Measurements from ENCODE around the gene ADGRL3.
A peak's percentile ranks its signal among the peaks of the same experiment; 100 is the strongest.

Gene ADGRL3

GRCh38 chr4:61162116-61162515, 38.0 kb upstream of the ADGRL3 start:
- H2AFZ ChIP-seq (ENCODE audit: low read depth, low read length, severe bottlenecking): no peak overlapping the region
- no peak overlapping the region for H3K9ac ChIP-seq (ENCODE audit: low read length)
- no peaks in the 10 kb centered on the region for H4K20me1 ChIP-seq (ENCODE audit: low read depth, low read length)

GRCh38 chr4:61173799-61174198, 26.3 kb upstream of the ADGRL3 start:
- no peaks in the 10 kb centered on the region for H3K36me3 ChIP-seq (ENCODE audit: low read length)
- H3F3A ChIP-seq (ENCODE audit: insufficient read depth): no peaks in the 10 kb centered on the region
- no peaks in the 10 kb centered on the region for H3K27me3 ChIP-seq (ENCODE audit: low read length)
- no peaks in the 10 kb centered on the region for H4K20me1 ChIP-seq (ENCODE audit: low read depth, low read length)
- H3K9ac ChIP-seq (ENCODE audit: low read length): no peak overlapping the region
- H3K4me2 ChIP-seq (ENCODE audit: low read depth, low read length, poor library complexity, severe bottlenecking): no peak overlapping the region
- H3K4me3 ChIP-seq (ENCODE audit: insufficient read depth, low read length, poor library complexity, severe bottlenecking): no peak overlapping the region
- H3K9me2 ChIP-seq (replicated peaks; ENCODE audit: insufficient read depth, low read length): no peaks in the 10 kb centered on the region
- no peaks in the 10 kb centered on the region for H3K9me3 ChIP-seq (ENCODE audit: insufficient read depth, low read length)
- TF ChIP-seq EZH2phosphoT487 (conservative IDR thresholded peaks at IDR 0.05; ENCODE audit: low read length): no peak
- no peak for TF ChIP-seq CTCF (IDR thresholded peaks at IDR 0.05; ENCODE audit: insufficient read depth, low read length, poor library complexity, severe bottlenecking)
- no peak overlapping the region for H2AFZ ChIP-seq (ENCODE audit: low read depth, low read length, severe bottlenecking)
- no peak overlapping the region for H3K27ac ChIP-seq (ENCODE audit: low read depth, low read length)
- no peaks in the 10 kb centered on the region for H3K79me2 ChIP-seq (ENCODE audit: insufficient read depth, low read length)

More at GRCh38 chr4:61162116-61162515, 38.0 kb upstream of the ADGRL3 start:
- H3K9me3 ChIP-seq (ENCODE audit: insufficient read depth, low read length): no peaks in the 10 kb centered on the region
- no peak overlapping the region for H3K4me3 ChIP-seq (ENCODE audit: insufficient read depth, low read length, poor library complexity, severe bottlenecking)
- H3K79me2 ChIP-seq (ENCODE audit: insufficient read depth, low read length): no peaks in the 10 kb centered on the region
- H3K9me2 ChIP-seq (replicated peaks; ENCODE audit: insufficient read depth, low read length): no peaks in the 10 kb centered on the region
- no peak overlapping the region for H3K27ac ChIP-seq (ENCODE audit: low read depth, low read length)
- TF ChIP-seq EZH2phosphoT487 (conservative IDR thresholded peaks at IDR 0.05; ENCODE audit: low read length) (no peak), CTCF (IDR thresholded peaks at IDR 0.05; ENCODE audit: insufficient read depth, low read length, poor library complexity, severe bottlenecking) (no peak)
- no peaks in the 10 kb centered on the region for H3K27me3 ChIP-seq (ENCODE audit: low read length)
- no peak overlapping the region for H3K4me2 ChIP-seq (ENCODE audit: low read depth, low read length, poor library complexity, severe bottlenecking)
- H3K36me3 ChIP-seq (ENCODE audit: low read length): no peaks in the 10 kb centered on the region
- no peaks in the 10 kb centered on the region for H3F3A ChIP-seq (ENCODE audit: insufficient read depth)

- Histone ChIP-seq H3K4me2 (ENCODE audit: low read depth, low read length, poor library complexity, severe bottlenecking) (no peak overlapping the region), H2AFZ (ENCODE audit: low read depth, low read length, severe bottlenecking) (peak overlapping the region; percentile 19), H3F3A (ENCODE audit: insufficient read depth) (no peaks in the 10 kb centered on the region), H3K36me3 (ENCODE audit: low read length) (no peaks in the 10 kb centered on the region), H3K9ac (ENCODE audit: low read length) (no peak overlapping the region), H3K27ac (ENCODE audit: low read depth, low read length) (no peak overlapping the region), H3K27me3 (ENCODE audit: low read length) (no peaks in the 10 kb centered on the region), H4K20me1 (ENCODE audit: low read depth, low read length) (no peaks in the 10 kb centered on the region), H3K9me3 (ENCODE audit: insufficient read depth, low read length) (no peaks in the 10 kb centered on the region), H3K4me3 (ENCODE audit: insufficient read depth, low read length, poor library complexity, severe bottlenecking) (no peak overlapping the region), H3K79me2 (ENCODE audit: insufficient read depth, low read length) (no peaks in the 10 kb centered on the region), H3K9me2 (replicated peaks; ENCODE audit: insufficient read depth, low read length) (no peaks in the 10 kb centered on the region)
- no peak for TF ChIP-seq CTCF (IDR thresholded peaks at IDR 0.05; ENCODE audit: insufficient read depth, low read length, poor library complexity, severe bottlenecking)
- no peak for TF ChIP-seq EZH2phosphoT487 (conservative IDR thresholded peaks at IDR 0.05; ENCODE audit: low read length)
These were observed 24.6 kb upstream of the ADGRL3 start for GRCh38 chr4:61175495-61175894.
